HG03520 (cell line): Measurements from ENCODE around the gene SHISAL2A.
A peak's percentile ranks its signal among the peaks of the same experiment; 100 is the strongest.
"Not testable (repeated sequence)": the region's sequence is repeated elsewhere in the genome, so short reads cannot be mapped to it uniquely, and the experiment has no call there.

Experiments
- ATAC-seq: cut with Tn5 transposase; IDR thresholded peaks from one replicate; pipeline ENCODE4 v1.9.1; 2021; ENCODE audit warnings: mild to moderate bottlenecking, moderate library complexity; ENCODE audit not compliant: unreplicated experiment

Gene SHISAL2A

DNA sequence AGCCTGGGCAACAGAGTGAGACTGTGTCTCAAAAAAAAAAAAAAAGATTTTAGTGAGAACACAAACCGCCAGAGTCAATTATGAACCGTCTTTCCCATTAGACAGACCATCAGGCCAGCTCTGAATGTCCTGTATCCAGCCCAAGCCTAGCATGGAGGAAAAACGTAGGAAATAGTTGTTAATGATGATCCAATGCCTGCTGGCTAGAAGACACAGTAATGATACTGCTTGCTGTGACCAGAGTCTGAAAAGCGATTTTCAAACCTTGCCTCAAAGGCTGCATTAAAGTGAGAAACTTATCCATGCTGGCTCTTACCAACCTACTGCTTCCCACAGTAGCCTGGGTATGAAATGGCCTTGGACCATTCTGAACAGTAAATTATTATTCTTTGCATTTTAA, 48.2 kb downstream of the SHISAL2A start:
- ATAC-seq = no peak

DNA sequence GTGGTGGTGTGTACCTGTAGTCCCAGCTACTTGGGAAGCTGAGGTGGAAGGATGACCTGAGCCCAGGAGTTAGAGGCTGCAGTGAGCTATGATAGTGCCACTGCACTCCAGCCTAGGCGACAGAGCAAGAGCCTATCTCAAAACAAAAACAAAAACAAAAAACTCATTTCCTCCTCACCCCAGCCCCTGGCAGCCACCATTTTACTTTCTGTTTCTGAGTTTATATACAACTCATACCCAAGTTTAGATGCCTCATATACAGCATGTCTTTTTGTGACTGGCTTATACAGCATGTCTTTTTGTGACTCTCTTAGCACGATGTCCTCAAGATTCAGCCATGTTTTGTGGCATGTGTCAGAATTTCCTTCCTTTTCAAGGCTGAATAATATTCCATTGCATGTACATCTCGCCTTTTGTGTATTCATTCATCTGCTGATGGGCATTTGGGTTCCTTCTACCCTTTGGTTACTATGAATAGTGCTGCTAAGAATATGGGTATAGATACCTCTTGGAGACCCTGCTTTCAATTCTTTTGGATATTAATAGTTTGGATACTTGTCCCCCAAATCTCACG, 50.5 kb downstream of the SHISAL2A start:
- ATAC-seq = no peak

DNA sequence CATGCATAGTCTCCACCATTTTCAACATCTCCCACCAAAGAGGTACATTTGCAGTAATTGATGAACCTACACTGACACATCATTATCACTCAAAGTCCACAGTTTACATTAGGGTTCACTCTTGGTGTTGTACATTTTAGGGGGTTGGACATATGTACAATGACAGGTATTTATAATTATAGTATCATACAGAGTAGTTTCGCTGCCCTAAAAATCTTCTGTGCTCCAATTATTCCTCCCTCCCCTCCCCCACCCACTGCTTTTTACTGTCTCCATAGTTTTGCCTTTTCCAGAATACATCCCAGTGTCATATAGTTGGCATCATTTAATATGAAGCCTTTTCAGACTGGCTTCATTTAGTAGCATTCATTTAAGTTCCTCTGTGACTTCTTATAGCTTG, 51.6 kb downstream of the SHISAL2A start:
- no peak for ATAC-seq

DNA sequence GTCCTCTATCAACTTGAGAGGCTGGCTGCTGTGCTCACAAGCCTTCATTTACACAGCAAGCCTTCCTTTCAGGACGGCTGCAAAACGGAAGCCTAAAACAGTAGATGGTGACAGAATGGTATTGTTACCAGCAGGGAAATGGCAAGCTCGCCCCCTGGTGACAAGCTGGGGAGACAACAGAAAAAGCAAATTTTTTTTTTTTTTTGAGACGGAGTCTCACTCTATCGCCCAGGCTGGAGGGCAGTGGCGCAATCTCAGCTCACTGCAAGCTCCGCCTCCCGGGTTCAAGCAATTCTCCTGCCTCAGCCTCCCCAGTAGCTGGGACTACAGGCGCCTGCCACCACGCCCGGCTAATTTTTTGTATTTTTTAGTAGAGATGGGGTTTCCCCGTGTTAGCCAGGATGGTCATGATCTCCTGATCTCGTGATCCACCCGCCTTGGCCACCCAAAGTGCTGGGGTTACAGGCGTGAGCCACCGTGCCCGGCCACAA, 53.3 kb downstream of the SHISAL2A start:
- peak; percentile 63 for ATAC-seq

DNA sequence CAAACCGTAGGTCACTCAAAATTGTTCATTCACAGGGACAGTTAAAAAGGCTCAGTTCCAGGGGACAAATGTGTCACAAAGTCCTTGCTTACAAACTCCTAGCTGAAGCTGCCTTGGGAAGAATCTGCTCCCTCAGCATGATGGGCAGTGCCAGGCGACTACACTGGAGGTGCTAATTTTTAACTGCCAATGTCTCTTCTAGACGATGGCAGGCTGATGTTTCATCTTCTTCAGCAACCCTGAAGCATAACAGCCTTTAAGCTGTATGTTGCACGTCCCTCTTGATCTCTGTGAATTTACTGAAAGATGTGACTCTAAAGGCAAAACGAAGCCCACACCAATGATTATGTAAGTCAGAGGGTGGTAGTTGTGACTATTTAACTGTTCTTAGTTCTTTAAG, 53.9 kb downstream of the SHISAL2A start:
- no peak for ATAC-seq

DNA sequence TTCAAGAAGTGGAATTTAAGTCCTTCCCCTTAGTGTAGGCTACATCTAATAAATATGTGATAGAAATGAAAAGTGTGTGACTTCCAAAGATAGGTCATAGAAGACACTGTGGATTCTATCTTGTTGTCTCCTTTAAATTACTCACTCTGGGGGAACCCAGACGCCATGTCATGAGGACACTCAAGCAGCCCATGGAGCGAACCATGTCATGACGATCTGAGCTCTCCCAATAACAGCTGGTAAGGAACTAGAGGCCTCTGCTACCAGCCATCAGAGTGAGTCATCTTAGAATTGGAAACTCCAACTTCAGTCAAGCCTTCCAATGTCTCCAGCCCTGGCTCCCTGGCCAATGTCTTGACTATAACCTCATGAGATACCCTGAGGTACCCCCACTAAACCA, 58.9 kb downstream of the SHISAL2A start:
- no peak for ATAC-seq

DNA sequence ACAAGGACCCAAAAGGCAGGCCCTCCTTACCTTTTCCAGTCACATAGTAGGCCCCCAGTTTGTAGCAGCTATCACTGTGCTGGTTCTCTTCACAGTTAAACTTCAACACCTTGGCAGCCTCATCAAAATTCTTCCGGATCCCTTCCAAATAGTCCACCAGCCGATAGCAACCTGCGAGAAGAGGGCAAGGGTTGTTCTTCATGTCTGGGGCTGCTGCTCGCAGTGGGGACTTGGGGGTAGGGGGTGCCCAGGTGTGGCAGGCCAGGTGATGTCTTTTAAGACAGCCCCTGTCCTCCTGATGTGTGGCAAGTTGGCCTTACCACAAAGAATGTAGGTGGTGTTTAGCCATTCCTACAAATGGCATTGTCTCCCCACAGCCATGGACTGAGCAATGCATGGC, 59.7 kb downstream of the SHISAL2A start:
- no peak for ATAC-seq

- not testable (repeated sequence) for ATAC-seq
These were observed 60.4 kb downstream of the SHISAL2A start for GRCh38 chr1:52693351-52693750.

GRCh38 chr1:52693843-52694242, 60.9 kb downstream of the SHISAL2A start:
- ATAC-seq = no peak

GRCh38 chr1:52695627-52696026, 62.7 kb downstream of the SHISAL2A start:
- ATAC-seq = no peak

DNA sequence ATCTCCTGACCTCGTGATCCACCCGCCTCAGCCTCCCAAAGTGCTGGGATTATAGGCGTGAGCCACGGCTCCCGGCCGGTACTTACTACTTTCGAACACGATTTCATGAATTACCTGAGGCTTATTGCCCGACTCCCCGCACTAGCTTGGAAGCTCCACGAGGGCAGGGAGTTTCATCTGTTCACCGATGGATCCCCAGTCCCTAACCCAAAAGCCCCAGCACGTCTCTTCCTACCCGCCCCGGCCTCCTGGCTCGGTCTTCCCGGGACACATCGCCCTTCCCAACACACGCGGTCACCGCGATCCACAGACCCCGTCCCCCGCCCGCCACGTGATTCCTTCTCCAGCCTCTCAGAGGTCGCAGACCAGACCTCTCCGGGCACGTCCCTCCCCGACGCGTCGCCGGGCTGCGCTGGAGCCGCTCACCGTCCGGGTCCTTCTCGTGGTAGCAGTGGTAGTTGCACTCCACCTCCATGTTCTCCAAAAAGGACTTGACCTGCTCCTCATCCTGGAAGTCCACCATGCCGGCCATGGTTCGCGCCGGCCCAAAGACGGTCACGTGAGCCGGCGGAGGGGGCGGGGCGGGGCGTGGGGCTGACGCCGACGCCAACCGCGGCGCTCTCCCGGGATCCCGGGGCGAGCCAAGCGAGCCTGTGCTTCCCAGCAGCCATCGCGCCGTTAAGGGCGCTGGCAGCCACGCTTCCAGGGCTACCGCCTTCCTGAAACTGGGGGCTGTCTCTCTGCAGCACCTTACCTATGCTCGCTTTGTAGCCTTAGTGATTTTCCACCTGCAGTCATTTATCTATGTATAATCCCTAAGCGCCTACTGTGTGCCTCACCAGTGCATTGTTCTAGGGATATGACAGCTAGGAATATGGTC, 65.1 kb downstream of the SHISAL2A start, which contains the start of gene COA7:
Gene COA7 (minus strand): TSS at position 553 of the 880 bp plus-strand sequence. CDS start 21 bp downstream, at position 532.
- ATAC-seq = peak; percentile 29

DNA sequence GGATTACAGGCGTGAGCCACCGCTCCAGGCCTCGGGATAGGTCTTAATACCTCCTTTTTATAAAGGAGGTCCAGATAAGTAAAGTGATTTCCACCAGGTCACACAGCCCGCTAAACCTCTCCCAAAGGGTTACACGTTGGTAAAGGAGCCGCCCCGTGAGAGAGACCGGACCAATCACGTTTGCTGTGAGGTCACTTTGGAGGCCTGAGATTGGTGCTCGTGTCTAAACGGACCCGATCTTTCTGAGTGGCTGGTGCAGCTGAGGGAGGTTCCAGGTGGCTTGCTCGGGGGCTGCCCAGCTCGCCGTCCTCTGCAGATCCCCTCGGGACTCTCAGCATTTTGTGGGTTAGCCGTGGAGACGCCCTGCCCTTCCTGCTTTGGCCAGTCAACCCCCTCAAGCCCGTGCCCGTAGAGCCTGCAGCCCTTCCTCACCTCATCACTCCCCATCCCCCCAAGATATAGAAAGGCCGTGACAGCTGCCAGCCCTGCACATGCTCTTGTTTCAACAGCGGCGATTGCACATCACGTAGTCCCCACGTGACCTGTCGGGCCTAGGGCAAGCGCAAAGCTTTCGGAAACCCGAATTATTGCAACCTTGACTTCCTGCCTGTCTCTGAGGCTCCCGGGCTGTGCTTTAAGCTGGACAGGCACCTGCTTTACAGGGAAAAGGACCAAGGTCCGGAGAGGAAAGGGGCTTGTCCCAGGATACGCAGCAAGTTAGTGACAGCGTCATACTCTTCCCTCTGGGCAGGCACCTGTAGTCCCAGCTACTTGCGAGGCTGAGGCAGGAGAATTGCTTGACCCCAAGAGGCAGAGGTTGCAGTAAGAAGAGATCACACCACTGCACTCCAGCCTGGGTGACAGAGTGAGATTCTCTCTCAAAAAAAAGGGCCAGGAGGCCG, 70.2 kb downstream of the SHISAL2A start:
- peak; percentile 88 for ATAC-seq

DNA sequence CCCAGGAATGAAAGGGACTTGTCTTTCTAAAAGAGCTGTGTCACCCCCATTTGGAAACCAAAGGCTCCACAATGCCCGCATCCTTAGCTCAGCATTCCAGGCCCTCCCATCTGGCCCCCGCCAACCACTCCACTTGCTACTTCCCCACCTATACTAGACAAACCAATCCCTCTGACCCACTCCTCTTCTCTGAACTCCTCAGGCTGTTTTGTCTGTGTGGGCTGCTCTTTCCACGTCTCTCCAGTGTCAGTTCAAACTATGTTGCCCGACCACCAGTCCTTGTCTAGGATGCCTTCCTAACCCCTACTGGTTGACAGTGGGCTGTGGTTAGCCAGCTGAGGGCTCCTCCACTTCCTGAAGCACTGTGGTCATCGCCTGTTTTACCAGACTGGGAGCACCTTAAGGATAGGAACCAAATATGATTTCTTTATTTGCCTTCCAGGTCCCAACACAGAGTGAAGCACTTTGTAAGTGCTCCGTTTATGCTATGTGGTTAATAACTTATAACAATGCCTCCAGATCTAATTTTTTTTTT, 73.2 kb downstream of the SHISAL2A start:
- ATAC-seq = no peak
